NCI-H446 treated with DMSO at 0.1 percent for 48 hours (cell line): ENCODE measurements around the gene ADRA2B.
"Not testable (repeated sequence)": the region's sequence is repeated elsewhere in the genome, so short reads cannot be mapped to it uniquely, and the experiment has no call there.

Source experiments
- DNase-seq: peaks from one replicate; lab custom pipeline; 2025; lab: John Stamatoyannopoulos, UW

The ADRA2B gene

GRCh38 chr2:96150007-96150640 lies 33.8 kb upstream of the ADRA2B start:
- DNase-seq, result no peak

DNA sequence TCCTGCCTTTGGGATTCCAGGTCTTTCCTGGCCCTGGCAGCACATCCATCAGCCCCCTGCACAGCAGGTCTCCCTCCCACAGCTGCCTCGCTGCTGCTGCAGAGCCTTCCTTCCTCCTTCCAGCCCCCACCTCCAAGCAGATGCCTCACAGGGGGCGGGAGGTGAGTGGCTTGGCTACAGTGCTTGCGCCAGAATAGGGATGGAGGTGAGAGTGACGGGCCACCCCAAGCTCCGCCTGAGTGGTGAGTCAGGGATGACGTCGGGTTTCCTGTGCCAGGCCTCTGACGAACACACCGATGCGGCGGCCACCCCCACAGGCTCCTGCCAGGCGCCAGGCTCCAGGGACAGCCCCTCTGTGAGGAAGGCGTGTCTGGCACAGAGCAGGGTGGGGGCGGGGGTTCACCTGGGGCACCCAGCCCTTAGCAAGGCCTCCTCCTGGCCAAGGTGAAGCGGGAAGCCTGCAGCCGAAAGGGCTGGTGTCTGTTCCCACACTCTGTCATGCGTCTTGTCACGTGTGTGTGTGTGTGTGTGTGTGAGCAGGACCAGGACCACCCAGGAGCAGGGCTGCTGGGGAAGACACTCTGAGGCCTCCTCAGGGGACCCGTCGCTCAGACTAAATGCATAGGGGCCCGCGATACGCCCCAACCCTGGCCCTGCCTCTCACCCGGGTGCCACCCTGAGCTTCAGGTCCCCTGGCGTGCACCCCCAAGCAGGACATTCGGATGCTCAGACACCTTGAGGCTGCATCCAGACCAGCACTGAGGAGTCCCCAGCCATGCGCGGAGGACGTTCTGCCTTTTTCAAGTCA lies 32.2 kb upstream of the ADRA2B start:
- DNase-seq, result peak; percentile 17

DNA sequence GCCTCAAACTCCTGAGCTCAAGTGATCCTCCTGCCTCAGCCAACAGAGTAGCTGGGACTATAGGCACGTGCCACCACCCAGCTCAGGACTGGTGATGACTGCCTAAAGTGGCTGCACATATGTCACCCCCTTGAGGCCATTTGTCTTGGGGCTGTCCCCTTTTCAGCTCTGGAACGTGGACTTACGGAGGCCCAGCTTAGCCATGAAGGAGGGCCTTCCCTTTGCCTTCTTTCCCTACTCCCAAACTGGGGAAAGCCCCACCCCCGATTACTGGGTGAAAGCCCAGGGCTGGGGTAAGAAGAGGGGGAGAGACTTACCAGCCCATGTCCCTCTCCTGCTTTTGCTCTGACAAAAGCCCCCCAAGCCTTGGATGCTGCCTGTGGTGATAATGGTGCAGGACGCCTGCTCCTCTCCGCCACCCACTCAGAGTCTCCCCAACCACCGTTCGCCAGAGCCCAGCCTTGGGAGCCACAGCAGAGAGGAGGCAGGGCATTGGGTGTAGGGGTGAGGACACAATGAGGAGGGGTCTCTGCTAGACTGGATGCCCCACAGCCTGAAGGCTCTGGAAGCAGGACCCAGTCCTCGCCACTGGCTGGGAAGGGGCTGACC lies 31.3 kb upstream of the ADRA2B start:
- DNase-seq, result no peak

DNA sequence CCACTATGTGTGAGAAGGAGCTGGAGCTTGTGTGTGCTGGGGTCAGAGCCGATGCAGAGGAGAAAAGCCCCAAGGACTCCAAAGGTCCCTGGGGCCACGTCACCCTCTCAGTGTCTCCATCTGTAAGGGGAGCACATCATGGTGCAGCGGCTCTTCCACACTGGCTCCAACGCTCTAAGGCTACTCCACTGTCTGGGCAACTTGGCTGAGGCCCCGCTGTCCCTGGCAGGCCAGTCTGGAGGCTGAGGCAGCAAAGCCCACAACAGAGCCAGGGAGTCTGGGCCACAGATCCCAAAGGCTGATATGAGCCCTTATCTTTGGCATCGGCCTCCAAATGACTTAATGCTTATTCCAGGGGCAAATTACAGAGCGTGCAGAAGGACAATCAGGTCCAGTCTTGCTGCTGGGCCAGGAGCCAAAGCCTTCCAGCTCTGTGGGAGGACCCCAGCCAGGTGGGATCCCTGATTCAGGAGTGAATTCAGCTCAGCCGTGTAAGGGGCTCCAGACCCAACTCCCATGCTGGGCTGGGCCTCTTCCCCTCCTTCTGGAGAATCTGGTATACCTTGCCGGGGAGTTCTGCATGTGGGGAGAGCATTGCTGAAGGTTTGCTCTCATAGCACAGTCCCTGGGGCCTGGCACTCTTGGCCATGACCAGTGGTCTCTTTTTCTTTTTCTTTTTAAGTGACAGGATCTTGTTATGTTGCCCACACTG lies 30.7 kb upstream of the ADRA2B start:
- no peak for DNase-seq

DNA sequence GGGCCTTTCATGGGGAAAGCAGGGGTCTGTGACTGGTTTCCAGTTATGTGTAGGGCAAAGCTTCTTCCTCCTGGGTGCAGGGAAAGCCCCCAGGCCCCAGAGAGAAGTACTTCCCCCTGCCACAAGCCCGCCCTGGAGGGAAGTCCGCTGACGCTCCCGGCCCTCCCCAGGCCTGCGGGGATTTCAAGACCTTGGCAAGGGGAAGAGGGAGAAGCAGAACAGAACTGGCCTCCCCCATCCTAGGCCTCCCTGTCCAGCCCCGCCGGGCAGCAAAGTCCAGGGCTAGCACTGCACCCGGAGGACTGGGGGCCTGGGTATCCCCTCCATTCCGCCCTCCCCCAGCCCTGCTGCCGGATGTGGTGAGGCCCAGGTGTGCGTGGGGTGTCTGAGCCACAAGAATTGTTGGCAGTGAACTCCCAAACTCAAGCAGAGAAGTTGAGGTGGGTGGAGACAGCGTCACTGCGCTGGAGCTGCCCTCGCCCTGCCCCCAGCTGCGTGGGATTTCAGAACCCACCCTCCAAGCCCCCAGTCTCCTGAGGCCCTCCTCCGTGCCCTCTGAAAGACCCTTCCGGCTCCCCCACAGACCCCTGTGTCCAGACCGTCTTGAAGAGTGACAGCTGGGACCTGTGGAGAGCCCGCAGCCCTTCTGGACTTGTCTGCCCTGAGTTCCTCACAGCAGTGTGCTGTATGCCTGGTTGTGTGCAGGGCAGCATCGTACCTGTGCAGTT lies 29.9 kb upstream of the ADRA2B start:
- no peak for DNase-seq

- DNase-seq, result no peak
Observed at GRCh38 chr2:96145848-96146152, 29.4 kb upstream of the ADRA2B start.

DNA sequence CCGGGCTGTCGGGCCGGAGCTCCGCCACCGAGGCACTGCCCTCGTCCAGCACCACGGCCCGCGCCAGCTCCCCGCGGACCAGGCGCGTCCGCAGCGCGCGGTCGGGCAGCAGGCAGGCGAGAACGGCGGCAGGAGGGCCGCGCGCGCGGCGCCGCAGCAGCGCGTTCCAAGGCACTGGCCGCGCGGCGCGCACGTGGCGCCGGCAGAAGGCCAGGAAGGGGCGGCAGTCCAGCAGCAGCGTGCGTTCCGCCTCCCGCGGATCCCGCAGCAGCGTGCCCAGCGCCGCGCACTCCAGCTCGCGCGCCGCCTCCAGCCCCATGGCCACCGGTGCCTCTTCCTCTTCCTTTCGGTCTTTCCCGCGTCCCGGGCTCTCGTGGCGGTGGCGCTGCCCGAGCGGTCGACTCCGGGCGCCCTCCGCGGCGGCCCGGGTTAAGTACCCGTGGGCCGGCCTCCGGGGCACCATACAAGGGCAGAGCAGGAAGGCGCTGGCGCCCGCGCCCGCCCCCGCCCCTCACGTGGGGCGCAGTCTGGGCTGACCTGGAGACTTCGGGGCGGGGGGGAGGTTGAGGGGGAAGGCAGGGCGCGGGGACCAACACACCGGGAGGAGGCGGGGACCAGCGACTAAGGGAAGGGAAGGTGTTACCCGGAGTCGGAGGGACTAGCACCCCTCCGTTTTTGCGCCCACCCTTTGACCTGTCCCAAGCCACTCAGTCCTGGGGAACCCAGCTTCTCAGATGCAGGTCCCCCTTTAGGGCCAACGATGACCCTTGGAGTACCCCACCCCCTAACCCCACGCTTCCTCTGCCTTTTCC lies 28.9 kb upstream of the ADRA2B start, which contains the start of gene DUSP2:
DUSP2 (minus strand) TSS at position 405 of the 812 bp plus-strand sequence; CDS start at position 319, 86 bp downstream.
- no peak for DNase-seq

- no peak for DNase-seq
Observed at GRCh38 chr2:96144481-96145035, 28.2 kb upstream of the ADRA2B start.

- no peak for DNase-seq
Observed at GRCh38 chr2:96143848-96144480, 27.6 kb upstream of the ADRA2B start.

DNA sequence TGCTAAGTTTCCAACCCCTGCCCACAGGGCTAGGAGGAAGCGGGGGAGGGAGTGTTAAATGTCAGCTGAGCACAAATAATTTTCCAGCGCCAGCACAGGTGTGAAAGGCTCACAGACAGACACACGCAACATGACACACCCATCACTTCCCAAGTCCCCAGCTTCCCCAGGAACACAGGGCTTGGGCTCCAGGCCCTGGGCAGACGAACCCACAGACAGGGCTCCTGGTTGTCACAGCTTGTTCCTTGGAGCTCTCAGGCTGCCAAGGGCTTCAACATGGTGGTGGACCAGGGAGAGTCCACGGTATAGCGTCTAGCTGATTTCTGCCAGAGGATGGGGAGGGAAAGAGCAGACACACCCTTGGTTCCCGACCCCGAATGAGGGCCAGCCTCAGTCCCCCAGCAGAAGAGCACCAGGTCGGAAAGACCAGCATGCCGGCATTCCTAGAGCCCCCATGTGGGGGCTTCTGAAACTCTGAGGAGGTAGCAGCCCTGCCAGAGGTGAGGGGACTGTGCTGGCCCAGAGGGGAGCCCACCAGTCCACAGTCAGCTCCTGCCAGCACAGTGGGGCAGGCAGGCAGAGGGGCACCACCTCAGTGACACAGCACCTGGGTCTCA lies 27.0 kb upstream of the ADRA2B start:
- DNase-seq, result no peak

GRCh38 chr2:96142217-96143113 lies 26.1 kb upstream of the ADRA2B start:
- no peak for DNase-seq

DNA sequence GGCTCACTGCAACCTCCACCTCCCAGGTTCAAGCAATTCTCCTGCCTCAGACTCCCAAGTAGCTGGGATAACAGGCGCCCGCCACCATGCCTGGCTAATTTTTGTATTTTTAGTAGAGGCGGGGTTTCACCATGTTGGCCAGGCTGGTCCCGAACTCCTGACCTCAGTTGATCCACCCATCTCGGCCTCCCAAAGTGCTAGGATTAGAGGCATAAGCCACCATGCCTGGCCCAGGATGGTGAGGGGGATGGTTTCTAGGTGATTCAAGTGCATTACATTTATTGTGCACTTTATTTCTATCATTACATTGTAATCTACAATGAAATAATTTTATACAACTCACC lies 25.2 kb upstream of the ADRA2B start:
- not testable (repeated sequence) for DNase-seq

- DNase-seq, result no peak
Observed at GRCh38 chr2:96140941-96141623, 24.7 kb upstream of the ADRA2B start.

GRCh38 chr2:96139181-96139758 lies 22.9 kb upstream of the ADRA2B start:
- no peak for DNase-seq

DNA sequence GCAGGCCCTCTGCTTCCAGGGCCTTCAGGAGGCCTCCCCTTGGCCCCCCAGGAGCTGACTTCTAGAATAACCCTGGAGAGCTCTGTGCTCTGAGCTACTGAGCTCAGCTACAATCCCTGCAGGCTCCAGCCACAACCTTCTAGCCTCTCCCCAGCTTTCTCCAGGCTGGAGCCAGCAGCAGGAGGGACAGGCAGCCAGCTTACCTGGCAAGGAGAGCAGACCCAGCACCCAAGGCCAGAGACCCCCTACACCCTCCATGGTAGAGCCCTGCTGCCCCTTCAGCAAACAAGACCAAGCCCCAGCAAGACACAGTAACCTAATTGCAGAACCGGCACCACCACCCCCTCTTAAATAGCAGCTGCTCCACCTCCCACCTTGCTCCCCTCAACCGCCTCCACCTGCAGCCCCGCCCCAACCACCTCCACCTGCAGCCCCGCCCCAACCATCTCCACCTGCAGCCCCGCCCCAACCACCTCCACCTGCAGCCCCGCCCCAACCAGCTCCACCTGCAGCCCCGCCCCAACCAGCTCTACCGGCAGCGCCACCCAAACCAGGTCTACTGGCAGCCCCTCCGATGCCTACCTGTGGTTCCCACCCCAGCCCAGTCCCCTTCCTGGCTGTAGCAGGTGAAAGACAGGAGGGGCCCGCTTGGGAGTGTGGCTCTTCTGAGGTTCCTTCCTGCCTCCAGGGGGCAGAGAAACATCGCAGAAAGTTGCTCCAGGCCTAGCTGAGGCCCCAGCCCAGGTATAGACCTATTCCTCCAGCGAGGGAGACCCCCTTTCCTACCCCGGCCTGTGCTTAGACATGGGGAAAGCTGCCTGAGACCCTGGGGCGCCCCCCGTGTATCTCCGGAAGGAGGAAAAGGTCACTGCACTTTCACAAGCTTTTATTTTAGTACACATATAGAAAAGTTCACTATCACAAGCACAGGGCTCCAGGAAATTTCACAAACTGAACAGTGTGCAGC lies 22.1 kb upstream of the ADRA2B start, which contains the start of gene ASTL:
ASTL (minus strand) TSS at position 324 of the 967 bp plus-strand sequence; CDS start at position 258, 66 bp downstream.
- no peak for DNase-seq
